GM12892 (cell line): ENCODE measurements around the gene TWF2.

ENCODE experiments used
- POLR2A ChIP-seq: IDR thresholded peaks from 2 replicates; pipeline ENCODE4 v1.6.1; 2011; ENCODE audit warnings: low read depth, low read length, control low read depth
- TAF1 ChIP-seq: IDR thresholded peaks from 2 replicates; pipeline ENCODE4 v1.6.1; 2011; ENCODE audit warnings: low read depth, mild to moderate bottlenecking, control low read depth, low read length, borderline replicate concordance

DNA sequence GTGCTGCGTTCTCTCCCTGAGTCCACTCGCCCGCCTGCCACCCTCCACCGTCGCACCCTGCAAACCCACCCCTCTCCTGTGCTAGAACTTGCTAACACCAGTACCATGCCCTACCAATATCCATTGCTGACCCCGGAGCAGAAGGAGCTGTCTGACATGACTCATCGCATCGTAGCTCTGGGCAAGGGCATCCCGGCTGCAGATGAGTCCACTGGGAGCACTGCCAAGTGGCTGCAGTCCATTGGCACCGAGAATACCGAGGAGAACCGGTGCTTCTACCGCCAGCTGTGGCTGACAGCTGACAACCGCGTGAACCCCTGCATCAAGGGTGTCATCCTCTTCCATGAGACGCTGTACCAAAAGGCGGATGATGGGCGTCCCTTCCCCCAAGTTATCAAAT is 45.9 kb downstream of the TWF2 start:
- TF ChIP-seq POLR2A (no peak), TAF1 (no peak)
